Measurements from ENCODE around the gene DUSP9.

DNA sequence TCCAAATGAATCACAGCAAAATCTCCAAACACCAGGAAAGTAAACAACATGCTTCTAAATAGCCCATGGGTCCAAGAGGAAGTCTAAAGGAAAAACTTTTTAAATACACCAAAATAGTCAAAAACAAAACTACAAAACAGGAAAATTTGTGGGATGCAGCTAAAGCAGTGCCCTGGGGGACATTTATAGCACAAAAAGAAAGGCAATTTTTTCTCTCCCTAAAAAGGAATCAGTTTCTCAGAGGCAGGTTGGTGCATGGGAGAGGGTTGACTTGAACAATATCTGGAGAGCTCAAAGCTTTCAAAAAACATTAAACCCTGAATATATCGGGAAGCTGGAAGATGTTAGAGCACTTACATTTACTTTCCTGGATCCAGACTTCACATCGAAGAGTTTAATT is 15.7 kb upstream of the DUSP9 start:
- TF ChIP-seq CTCF (IDR thresholded peaks at IDR 0.05; ENCODE audit: borderline replicate concordance, extremely low read depth, low read length, poor library complexity, severe bottlenecking) (no peak), EZH2 (IDR thresholded peaks at IDR 0.05; ENCODE audit: borderline replicate concordance, low read depth, low read length, severe bottlenecking) (no peak)

Measured in DND-41 (cell line).